Activated naive CD8-positive, alpha-beta T cell treated with anti-CD3 and anti-CD28 coated beads, Interleukin-2, amount 10 ng/mL, durations not matched to agents 7 days and 5 days (primary cell): Measurements from ENCODE around the gene KIF1A. TPM values are rescaled to one million over a fixed set of nuclear protein-coding genes. Genes with fewer than 3 reads are reported as not detected.
"Not testable (repeated sequence)": the region's sequence is repeated elsewhere in the genome, so short reads cannot be mapped to it uniquely, and the experiment has no call there.

Experiments used
- ATAC-seq: fragments of 150-1000 bp; cut with Tn5 transposase; one replicate; pipeline ENCODE4 v1.10.0; 2021; ENCODE audit warnings: low read depth, moderate library complexity
- POLR2A ChIA-PET: fragments of 350-600 bp; sonication (Branson Sonifier 250); formaldehyde crosslinking; loops from one replicate; lab custom pipeline; 2021; ENCODE audit warnings: antibody characterized with exemption; lab: Charles Lee
- DNase-seq: peaks from one replicate; pipeline ENCODE4 v3.0.0; 2021
- H3K27ac Mint-ChIP-seq: one replicate; pipeline ENCODE4 v1.8.0; 2022; ENCODE audit warnings: mild to moderate bottlenecking, mixed read lengths
- H3K27me3 Mint-ChIP-seq: one replicate; pipeline ENCODE4 v1.8.0; 2022; ENCODE audit warnings: mild to moderate bottlenecking, moderate library complexity, mixed read lengths
- H3K36me3 Mint-ChIP-seq: one replicate; pipeline ENCODE4 v1.8.0; 2021; ENCODE audit warnings: mild to moderate bottlenecking, mixed read lengths
- H3K4me1 Mint-ChIP-seq: one replicate; pipeline ENCODE4 v1.8.0; 2021; ENCODE audit warnings: mixed read lengths
- H3K4me3 Mint-ChIP-seq: one replicate; pipeline ENCODE4 v1.8.0; 2022; ENCODE audit warnings: mild to moderate bottlenecking, moderate library complexity, mixed read lengths
- H3K9me3 Mint-ChIP-seq: one replicate; pipeline ENCODE4 v1.8.0; 2021; ENCODE audit warnings: mixed read lengths
- total RNA-seq, 2 experiments: library from RNA; stranded (reverse); gene quantifications; one replicate each; pipeline ENCODE4 v1.2.3, GENCODE V29; 2021

Gene KIF1A
- total RNA-seq, 2 experiments from 2014 or later: 2.0 to 2.3 TPM

DNA sequence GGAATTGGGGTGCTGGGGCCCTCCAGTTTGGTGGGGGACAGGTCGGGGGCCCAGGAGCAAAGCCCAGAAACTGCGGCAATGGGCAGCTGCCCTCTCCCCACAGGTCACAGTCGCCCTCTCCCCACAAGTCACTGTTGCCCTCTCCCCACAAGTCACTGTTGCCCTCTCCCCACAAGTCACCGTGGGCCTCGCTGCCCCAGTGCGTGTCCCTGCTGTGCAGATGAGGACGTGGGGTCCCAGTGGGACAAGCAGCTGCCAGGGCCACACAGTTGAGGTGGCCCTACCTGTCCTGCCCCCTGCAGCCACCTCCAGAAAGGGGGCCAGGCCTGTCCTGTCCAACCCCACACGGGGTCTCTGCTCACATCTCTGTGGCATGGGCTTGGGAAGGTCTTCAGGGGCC is 35.7 kb upstream of the KIF1A start:
- H3K27me3 Mint-ChIP-seq: no peaks in the 10 kb centered on the region
- no peak overlapping the region for H3K27ac Mint-ChIP-seq
- H3K4me3 Mint-ChIP-seq: no peak overlapping the region
- DNase-seq (no peak), ATAC-seq (no peak)
- H3K9me3 Mint-ChIP-seq: peaks cover 3% of the 10 kb centered on the region
- H3K4me1 Mint-ChIP-seq: no peaks in the 10 kb centered on the region
- peaks cover 3% of the 10 kb centered on the region for H3K36me3 Mint-ChIP-seq
- POLR2A ChIA-PET: no interaction called here

DNA sequence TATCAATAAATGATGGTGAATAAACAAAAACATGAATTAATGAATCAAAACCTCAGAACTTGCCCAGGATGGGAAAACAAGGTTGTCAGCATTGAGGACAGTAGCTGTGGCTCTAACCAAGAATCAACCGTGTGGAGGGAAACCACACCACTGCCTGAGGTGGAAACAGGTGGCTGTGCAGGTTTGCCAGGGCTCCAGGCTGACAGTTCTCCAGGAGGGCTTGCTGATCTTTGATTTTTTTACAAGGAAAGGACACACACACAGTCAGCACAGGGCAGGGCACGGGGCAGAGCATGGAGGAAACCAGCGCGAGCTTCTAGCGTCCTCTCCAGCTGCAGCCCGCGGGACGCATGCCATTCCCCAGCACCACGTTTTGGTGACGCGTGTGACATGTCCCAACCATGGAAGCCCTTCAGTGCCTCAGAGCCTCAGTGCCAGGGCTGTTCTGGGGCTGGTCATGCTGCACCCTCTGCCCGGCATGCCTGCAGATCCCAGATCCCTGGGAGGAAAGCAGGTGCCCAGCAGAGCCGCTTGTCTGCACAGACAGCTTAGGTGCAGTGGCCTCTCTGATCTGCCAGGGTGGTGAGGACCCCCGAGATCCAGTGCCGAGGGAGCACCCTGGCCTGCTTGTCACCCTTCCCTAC is 32.8 kb upstream of the KIF1A start:
- Mint-ChIP-seq H3K4me1 (no peaks in the 10 kb centered on the region), H3K4me3 (no peak overlapping the region), H3K9me3 (peaks cover 5% of the 10 kb centered on the region), H3K36me3 (peaks cover 3% of the 10 kb centered on the region), H3K27me3 (no peaks in the 10 kb centered on the region), H3K27ac (no peak overlapping the region)
- no peak for ATAC-seq
- DNase-seq: peak; percentile 23
- POLR2A ChIA-PET: no interaction called here

DNA sequence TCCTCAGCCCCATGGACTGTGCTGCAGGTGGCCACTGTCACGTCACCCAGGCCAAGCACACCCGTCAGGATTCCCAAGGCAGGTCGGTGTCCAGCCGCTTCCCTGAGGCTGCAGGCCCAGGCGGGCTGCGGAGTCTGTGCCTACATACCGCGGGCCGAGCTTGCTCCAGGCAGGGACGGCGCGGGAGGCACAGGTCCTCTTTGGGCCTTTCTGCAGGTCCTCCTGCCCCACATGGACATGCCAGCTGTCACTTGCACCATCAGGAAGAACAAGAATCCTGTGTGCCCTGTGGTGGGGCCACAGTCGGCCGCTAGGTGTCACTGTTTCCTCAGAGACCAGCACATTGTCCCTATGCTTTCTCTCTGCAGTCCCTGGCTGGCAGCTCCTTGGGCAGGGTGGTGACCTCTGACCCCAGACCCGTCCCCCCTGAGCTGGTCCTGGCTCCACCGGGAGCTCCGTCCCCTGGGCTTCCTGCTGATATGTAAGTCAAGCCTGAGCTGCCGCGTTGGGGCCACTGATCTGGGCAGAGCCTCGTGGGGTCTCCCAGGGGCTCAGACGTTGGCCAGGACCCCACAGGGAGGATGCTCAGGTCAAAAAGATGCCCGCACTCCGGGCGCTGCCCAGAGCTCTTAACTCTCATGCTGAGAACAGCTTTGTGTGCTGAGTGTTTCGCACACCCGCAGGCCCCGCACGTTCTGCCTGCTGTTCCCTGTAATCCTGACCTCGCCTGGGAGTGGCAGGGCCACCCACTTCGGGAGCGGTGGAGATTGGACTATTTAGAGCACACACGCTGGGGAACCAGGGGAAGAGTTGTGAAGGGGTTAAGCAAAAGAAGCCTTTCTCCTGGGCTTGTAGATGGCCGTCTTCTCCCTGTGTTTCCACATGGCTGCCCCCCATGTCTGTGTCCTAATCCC is 31.3 kb upstream of the KIF1A start:
- no peaks in the 10 kb centered on the region for H3K4me1 Mint-ChIP-seq
- H3K9me3 Mint-ChIP-seq: peaks cover 7% of the 10 kb centered on the region
- DNase-seq (peak; percentile 85), ATAC-seq (peak; percentile 93)
- H3K27ac Mint-ChIP-seq: no peak overlapping the region
- H3K36me3 Mint-ChIP-seq: peaks cover 3% of the 10 kb centered on the region
- POLR2A ChIA-PET: no interaction called here
- no peaks in the 10 kb centered on the region for H3K27me3 Mint-ChIP-seq
- no peak overlapping the region for H3K4me3 Mint-ChIP-seq

DNA sequence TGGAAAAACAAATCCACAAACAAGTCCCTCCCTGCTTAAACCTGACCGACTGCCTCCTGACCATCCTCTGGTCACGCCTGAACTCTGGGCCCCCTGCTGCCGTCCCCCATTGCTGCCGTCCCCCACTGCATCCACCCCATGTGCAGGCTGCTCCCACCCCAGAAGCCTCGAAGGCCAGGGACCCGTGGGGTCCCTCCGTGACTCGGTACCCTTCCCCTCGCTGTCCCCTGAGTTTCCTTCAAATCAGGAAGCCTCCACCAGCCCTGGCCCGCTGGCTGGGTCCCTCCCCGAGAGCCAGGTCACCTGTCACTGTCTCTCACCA is 30.7 kb upstream of the KIF1A start:
- POLR2A ChIA-PET: no interaction called here
- Mint-ChIP-seq H3K4me1 (no peaks in the 10 kb centered on the region), H3K4me3 (no peak overlapping the region), H3K9me3 (peaks cover 7% of the 10 kb centered on the region), H3K36me3 (peaks cover 3% of the 10 kb centered on the region), H3K27ac (no peak overlapping the region), H3K27me3 (no peaks in the 10 kb centered on the region)
- no peak for ATAC-seq
- no peak for DNase-seq

DNA sequence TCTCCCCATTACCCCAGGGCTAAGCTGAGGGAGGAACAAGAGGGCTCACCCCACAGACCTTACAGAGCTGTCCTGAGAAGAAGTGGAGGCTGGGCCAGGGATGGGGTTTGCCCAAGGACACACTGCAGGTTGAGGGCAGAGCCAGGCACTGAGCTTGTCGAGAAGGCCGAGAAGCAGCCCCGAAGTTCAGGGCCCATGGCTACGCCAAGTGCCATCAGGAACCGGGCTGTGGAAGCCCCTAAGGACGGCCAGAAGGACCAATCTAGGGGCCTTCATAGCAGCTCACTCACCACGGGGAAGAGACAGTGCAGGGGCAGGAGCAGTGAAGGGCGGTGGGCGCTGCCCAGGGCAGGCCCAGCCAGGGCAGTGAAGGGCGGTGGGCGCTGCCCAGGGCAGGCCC is 30.0 kb upstream of the KIF1A start:
- Mint-ChIP-seq H3K4me3 (no peak overlapping the region), H3K4me1 (no peaks in the 10 kb centered on the region), H3K9me3 (peaks cover 9% of the 10 kb centered on the region), H3K27me3 (no peaks in the 10 kb centered on the region), H3K36me3 (peaks cover 3% of the 10 kb centered on the region), H3K27ac (no peak overlapping the region)
- POLR2A ChIA-PET: no interaction called here
- peak; percentile 22 for DNase-seq
- no peak for ATAC-seq

DNA sequence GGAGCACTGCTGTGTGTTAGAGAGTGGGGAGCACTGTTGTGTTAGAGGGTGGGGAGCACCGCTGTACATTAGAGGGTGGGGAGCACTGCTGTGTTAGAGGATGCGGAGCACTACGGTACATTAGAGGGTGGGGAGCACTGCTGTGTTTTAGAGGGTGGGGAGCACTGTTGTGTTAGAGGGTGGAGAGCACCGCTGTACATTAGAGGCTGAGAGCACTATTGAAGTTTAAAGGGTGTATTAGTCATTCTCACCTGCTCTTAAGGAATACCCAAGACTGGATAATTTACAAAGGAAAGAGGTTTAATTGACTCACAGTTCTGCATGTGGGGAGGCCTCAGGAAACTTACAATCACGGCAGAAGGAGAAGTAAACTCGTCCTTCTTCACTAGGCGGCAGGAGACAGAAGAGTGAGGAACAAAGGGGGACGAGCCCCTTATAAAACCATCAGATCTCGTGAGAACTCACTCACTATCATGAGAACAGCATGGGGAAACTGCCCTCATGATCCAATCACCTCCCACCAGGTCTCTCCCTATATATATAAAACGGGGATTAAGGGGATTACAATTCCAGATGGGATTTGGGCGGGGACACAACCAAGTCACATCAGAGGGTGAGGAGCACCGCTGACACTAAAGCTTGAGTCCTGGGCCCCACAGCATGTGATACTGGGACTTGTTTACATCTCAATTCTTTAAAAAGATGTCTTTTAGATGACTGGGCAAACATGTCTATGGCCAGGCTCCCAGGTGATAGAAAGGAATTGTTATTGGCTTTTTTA is 29.1 kb upstream of the KIF1A start:
- Mint-ChIP-seq H3K27ac (no peak overlapping the region), H3K4me3 (no peak overlapping the region), H3K9me3 (peaks cover 6% of the 10 kb centered on the region), H3K4me1 (no peaks in the 10 kb centered on the region), H3K27me3 (no peaks in the 10 kb centered on the region), H3K36me3 (no peaks in the 10 kb centered on the region)
- ATAC-seq (no peak), DNase-seq (no peak)
- POLR2A ChIA-PET: no interaction called here

DNA sequence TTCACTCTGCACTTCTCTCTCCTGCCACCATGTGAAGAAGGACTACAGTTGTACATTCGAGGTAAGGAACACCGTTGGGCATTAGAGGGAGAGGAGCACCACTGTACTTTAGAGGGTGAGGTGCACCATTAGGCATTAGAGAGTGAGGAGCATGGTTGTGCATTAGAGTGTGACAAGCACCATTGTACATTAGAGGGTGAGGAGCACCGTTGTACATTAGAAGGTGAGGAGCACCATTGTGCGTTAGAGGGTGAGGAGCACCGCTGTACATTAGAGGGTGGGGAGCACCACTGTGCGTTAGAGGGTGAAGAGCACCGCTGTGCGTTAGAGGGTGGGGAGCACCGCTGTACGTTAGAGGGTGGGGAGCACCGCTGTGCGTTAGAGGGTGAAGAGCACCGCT is 27.8 kb upstream of the KIF1A start:
- POLR2A ChIA-PET: no interaction called here
- H3K9me3 Mint-ChIP-seq: peaks cover 6% of the 10 kb centered on the region
- DNase-seq (no peak), ATAC-seq (no peak)
- H3K27ac Mint-ChIP-seq: no peak overlapping the region
- H3K27me3 Mint-ChIP-seq: peaks cover 3% of the 10 kb centered on the region
- H3K4me3 Mint-ChIP-seq: no peak overlapping the region
- no peaks in the 10 kb centered on the region for H3K4me1 Mint-ChIP-seq
- H3K36me3 Mint-ChIP-seq: no peaks in the 10 kb centered on the region

DNA sequence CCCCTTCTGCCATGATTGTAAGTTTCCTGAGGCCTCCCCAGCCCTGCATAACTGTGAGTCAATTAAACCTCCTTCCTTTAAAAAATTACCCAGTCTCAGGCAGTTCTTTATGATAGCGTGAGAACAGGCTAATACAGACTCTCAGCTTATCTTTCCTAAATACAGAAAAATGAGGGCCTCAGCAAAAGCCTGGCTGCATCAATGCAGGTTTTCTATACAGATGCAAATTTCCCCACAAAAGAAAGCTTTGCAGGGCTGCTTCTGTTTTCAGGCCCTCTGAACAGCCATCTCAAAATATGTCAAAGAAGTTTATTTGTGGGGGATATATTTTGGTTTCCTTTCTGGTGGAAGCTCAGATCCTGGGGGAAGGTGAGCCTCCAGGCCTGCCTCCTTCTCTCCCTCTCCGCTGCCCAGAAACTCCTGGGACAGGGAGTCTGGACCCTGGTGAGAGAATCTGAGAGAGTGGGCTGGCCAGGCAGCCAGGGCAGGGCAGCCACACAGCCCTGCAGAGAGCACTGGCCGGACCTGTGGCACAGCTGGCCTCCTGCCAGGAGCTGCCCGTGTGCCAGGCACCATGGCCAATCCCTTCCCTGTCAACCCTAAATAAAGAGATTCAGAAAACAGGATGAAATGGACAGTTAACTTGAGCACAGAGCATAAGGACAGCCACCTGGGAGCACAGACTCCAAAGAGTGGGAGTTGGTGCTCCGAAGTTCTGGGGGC is 27.0 kb upstream of the KIF1A start:
- Mint-ChIP-seq H3K9me3 (peaks cover 8% of the 10 kb centered on the region), H3K27ac (no peak overlapping the region)
- no peak for ATAC-seq

DNA sequence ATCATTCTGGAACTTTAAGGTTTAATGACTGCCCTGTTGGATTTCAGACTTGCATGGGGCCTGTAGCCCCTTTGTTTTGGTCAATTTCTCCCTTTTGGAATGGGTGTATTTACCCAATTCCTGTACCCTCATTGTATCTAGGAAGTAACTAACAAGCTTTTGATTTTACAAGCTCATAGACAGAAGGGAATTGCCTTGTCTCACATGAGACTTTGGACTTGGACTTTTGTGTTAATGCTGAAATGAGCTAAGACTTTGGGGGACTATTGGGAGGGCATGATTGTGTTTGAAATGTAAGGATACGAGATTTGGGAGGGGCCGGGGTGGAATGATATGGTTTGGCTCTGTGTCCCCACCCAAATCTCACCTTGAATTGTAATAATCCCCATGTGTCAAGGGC is 26.3 kb upstream of the KIF1A start:
- H3K4me3 Mint-ChIP-seq: not testable (repeated sequence)

More for the DNA sequence above, 27.0 kb upstream of the KIF1A start:
- H3K36me3 Mint-ChIP-seq: no peaks in the 10 kb centered on the region
- H3K4me3 Mint-ChIP-seq: no peak overlapping the region
- H3K27me3 Mint-ChIP-seq: peaks cover 3% of the 10 kb centered on the region
- POLR2A ChIA-PET: no interaction called here
- DNase-seq: no peak
- no peaks in the 10 kb centered on the region for H3K4me1 Mint-ChIP-seq

DNA sequence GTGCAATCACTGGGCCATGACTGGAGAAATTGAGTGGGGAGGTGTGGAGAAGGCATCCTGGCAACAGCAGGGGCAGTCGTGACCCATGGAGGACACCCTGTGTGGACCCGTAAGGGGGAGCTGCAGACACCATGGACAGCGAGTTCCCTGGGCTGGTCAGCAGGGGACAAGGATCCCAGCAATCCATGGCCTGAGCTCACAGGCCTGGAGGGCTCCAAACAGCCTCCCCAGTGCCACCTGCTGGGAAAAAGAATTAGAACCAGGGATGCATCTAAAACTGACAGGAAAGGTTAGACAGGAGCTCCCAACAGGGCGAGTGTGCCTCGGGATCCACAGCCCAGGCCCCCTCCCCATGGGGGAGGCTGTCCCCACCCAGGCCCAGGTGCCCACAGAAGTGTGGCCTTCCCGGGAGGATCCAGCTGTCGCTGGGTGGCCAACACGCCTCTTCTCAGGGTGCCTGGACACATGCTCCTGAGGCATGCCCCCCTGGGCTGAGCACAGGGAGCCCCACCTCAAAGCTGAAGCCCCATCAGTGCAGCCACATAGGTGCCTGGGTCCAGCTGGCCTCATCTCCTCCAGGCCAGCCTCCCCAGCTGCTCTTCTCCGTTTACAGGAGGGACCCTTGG is 20.5 kb upstream of the KIF1A start:
- Mint-ChIP-seq H3K9me3 (peaks cover 4% of the 10 kb centered on the region), H3K4me3 (no peak overlapping the region), H3K27me3 (peaks cover 3% of the 10 kb centered on the region), H3K27ac (no peak overlapping the region), H3K36me3 (no peaks in the 10 kb centered on the region), H3K4me1 (no peaks in the 10 kb centered on the region)
- DNase-seq (peak; percentile 32), ATAC-seq (peak; percentile 45)
- POLR2A ChIA-PET: no interaction called here

More for the DNA sequence above, 26.3 kb upstream of the KIF1A start:
- ATAC-seq, H3K4me1 Mint-ChIP-seq, H3K27me3 Mint-ChIP-seq, DNase-seq, H3K27ac Mint-ChIP-seq, H3K36me3 Mint-ChIP-seq, H3K9me3 Mint-ChIP-seq, POLR2A ChIA-PET: not testable (repeated sequence)

DNA sequence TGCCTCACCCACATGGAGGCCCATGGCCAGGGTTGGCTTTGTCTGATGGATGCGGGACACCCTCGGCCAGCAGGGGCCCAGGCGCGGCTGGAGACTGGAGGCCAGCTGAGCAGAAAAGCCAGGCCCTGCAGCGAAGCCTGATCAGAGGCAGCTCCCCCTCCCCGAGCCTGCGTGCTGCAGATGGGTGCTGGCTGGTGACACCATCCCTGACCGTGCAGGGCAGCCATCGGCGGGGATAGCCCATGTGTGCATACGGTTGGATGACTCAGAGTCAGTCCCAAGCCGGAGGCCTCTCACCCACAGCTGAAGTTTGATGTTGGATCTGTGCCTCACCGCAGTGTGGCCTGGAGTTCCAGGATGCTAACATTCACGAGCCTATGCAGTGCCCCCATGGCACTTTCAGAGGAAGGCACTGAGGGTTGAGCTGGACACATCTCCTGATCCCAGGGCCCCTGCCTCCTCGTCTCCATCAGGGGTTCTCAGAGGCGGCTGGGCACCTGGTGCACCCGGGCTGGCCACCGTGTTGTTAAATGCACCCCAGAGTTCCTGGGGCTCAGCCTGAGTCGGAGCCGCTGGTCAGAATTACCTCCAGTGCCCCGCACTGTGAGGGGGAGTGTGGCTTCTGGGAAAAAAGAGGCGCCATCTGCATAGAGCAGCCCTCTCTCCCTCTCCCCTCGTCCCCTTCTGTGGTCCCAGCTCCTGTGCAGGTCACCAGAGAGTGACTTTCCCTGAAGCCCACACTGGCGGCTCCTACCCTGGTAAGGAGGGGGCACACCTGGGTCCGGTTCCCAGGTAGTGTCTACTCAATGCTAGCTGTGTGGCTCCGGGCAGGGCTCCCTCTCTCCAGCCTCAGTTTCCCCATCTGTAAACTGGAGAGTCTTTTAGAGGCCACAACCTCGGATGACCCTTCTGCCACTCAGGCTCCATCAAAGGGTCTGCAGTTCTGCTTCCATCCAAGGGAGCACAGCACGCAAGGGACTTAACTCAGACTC is 19.4 kb upstream of the KIF1A start:
- no peak overlapping the region for H3K27ac Mint-ChIP-seq
- DNase-seq: no peak
- no peaks in the 10 kb centered on the region for H3K36me3 Mint-ChIP-seq
- H3K4me1 Mint-ChIP-seq: no peaks in the 10 kb centered on the region
- ATAC-seq: no peak
- H3K27me3 Mint-ChIP-seq: peaks cover 3% of the 10 kb centered on the region
- POLR2A ChIA-PET: no interaction called here
- H3K9me3 Mint-ChIP-seq: peaks cover 2% of the 10 kb centered on the region
- H3K4me3 Mint-ChIP-seq: no peak overlapping the region

DNA sequence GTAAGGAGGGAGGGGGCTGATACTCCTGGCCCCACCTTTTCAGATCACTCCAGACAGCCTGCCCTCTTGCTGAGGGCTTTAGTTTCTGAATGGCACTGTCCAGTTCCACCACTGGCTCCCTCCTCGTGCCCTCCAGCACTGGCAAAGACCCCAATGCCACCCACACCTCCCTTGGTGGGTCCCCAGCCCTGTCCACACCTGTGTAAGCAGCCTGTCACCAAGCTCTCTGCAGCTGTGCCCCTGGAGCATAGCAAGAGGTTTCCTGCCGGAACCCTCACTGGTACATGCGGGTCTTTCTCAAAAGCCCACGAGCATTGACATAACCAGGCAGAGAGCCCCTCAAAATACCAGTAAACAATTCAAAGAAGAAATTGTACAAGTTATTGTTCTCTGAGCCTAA is 17.6 kb upstream of the KIF1A start:
- H3K9me3 Mint-ChIP-seq: peaks cover 2% of the 10 kb centered on the region
- H3K27ac Mint-ChIP-seq: no peak overlapping the region
- ATAC-seq (no peak), DNase-seq (no peak)
- no peak overlapping the region for H3K4me3 Mint-ChIP-seq
- H3K4me1 Mint-ChIP-seq: no peaks in the 10 kb centered on the region
- no peaks in the 10 kb centered on the region for H3K27me3 Mint-ChIP-seq
- POLR2A ChIA-PET: no interaction called here
- no peaks in the 10 kb centered on the region for H3K36me3 Mint-ChIP-seq
